ENCODE data around the gene PROCA1. TPM values are rescaled to one million over a fixed set of nuclear protein-coding genes. Genes with fewer than 3 reads are reported as not detected.
A peak's percentile ranks its signal among the peaks of the same experiment; 100 is the strongest.
"Not testable (repeated sequence)": the region's sequence is repeated elsewhere in the genome, so short reads cannot be mapped to it uniquely, and the experiment has no call there.

The PROCA1 gene
- total and polyA plus RNA-seq, 8 donors, result 1.9 to 8.3 (median 6.5) TPM

DNA sequence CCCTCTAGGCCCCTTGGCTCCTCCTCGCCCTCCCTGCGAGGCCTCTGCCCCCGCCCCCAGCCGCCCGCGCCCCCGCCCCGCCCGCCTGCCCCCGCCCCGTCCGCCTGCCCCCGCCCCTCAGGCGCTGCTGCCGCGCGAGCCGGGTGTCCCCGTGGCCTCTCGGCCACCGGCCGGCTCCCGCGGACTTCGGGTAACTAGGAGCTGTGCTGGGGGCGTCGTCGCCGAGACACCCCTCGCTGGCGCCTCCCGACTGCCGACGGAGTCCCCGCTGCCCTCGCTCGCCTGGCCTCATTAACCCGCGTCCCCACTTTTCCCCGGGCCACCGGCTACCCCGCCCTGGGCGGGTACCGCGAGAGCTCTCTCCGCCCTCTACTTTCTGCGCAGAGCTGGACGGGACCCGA is 14.5 kb upstream of the PROCA1 start, which contains the start of gene TLCD1:
Gene TLCD1, minus strand, starts transcription at position 8 of the 401 bp plus-strand sequence. CDS start 136 bp downstream, outside the sequence.
- Histone ChIP-seq H3K4me3 (peak within 1 kb of the TSS; percentile 64 to 72), H3K36me3 (peaks cover 0 to 39% of the 10 kb centered on the region in 2 donors), H3K27ac (peak within 1 kb of the TSS; percentile 94 to 97), H3K27me3 (no peaks in the 10 kb centered on the region), H3K9me3 (no peaks in the 10 kb centered on the region), H3K4me1 (peaks cover 31 to 78% of the 10 kb centered on the region in 2 donors)
- DNase-seq, result peak; percentile 74 to 92 (median 79)
- TF ChIP-seq, protein P1, sequence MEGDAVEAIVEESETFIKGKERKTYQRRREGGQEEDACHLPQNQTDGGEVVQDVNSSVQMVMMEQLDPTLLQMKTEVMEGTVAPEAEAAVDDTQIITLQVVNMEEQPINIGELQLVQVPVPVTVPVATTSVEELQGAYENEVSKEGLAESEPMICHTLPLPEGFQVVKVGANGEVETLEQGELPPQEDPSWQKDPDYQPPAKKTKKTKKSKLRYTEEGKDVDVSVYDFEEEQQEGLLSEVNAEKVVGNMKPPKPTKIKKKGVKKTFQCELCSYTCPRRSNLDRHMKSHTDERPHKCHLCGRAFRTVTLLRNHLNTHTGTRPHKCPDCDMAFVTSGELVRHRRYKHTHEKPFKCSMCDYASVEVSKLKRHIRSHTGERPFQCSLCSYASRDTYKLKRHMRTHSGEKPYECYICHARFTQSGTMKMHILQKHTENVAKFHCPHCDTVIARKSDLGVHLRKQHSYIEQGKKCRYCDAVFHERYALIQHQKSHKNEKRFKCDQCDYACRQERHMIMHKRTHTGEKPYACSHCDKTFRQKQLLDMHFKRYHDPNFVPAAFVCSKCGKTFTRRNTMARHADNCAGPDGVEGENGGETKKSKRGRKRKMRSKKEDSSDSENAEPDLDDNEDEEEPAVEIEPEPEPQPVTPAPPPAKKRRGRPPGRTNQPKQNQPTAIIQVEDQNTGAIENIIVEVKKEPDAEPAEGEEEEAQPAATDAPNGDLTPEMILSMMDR (IDR thresholded peaks at IDR 0.05), result no peak
- intact Hi-C loops (cut with DNase I), result no loop called here
- ATAC-seq, result peak; percentile 48

DNA sequence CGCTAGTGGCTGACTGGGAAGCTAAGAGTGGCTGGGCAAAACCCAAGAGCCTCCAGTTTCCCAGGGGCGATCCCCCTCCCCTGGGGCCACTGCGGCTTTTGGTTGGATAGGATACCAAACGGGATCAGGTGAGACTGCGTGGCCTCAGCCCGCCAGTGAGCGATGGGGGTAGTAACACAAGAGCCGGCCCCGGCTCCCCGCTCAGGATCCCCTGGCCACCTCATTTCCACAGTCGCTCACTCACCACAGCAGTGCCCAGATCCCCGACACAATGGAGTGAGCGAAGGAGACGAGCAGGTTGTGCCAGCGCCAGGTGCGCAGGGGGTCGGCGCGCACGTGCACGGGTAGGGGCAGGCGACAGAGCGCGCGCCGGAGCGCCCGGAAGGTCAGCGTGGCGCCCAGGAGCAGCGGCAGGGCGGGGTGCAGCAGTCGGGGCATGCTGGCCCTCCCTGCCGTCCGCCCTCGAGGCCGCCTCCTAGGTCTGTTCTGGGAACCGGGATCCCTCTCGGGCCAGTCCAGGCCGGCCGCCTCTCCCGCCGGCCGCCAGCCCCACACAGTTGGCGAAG is 14.1 kb upstream of the PROCA1 start:
- Histone ChIP-seq H3K4me1 (peaks cover 36 to 83% of the 10 kb centered on the region in 2 donors), H3K9me3 (no peaks in the 10 kb centered on the region), H3K36me3 (peaks cover 0 to 44% of the 10 kb centered on the region in 2 donors), H3K4me3 (peak overlapping the region; percentile 64 to 72), H3K27me3 (no peaks in the 10 kb centered on the region), H3K27ac (peak overlapping the region; percentile 94 to 97)
- DNase-seq (peak in 1 of 4 donors; percentile 79), ATAC-seq (peak; percentile 0)
- intact Hi-C loops (cut with DNase I), result no loop called here
- TF ChIP-seq, protein P1 (IDR thresholded peaks at IDR 0.05), result no peak

DNA sequence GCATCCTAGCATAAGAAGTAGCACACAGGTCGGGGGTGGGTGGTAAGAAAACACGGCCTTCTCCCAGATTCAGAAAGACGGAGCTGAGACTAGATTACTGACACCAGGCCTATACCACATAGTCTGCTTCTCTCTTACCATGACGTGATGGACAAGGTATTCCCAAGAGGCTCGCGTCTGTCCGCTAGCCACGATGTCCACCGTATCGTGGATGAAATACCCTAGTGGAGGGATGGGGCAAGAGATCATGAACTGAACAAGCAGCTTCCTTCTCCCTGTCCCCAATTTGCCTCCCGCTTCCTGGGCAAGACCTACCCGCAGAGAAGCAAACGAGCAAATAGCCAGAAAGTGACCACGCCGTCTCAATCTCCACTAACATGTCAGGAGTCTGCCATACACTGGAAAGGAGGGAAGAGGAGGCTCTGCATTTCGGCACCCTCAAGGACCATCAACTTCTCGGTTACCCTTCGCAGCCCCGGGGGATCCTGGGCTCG is 13.5 kb upstream of the PROCA1 start:
- H3K36me3 ChIP-seq, result peaks cover 0 to 44% of the 10 kb centered on the region in 2 donors
- intact Hi-C loops (cut with DNase I), result no loop called here
- H3K4me3 ChIP-seq, result peak overlapping the region; percentile 64 to 72
- no peaks in the 10 kb centered on the region for H3K9me3 ChIP-seq
- DNase-seq, result peak in 1 of 4 donors; percentile 28
- no peaks in the 10 kb centered on the region for H3K27me3 ChIP-seq
- peaks cover 37 to 88% of the 10 kb centered on the region in 2 donors for H3K4me1 ChIP-seq
- H3K27ac ChIP-seq, result peak overlapping the region; percentile 94 to 97
- no peak for ATAC-seq
- TF ChIP-seq, protein P1 (IDR thresholded peaks at IDR 0.05), result no peak

DNA sequence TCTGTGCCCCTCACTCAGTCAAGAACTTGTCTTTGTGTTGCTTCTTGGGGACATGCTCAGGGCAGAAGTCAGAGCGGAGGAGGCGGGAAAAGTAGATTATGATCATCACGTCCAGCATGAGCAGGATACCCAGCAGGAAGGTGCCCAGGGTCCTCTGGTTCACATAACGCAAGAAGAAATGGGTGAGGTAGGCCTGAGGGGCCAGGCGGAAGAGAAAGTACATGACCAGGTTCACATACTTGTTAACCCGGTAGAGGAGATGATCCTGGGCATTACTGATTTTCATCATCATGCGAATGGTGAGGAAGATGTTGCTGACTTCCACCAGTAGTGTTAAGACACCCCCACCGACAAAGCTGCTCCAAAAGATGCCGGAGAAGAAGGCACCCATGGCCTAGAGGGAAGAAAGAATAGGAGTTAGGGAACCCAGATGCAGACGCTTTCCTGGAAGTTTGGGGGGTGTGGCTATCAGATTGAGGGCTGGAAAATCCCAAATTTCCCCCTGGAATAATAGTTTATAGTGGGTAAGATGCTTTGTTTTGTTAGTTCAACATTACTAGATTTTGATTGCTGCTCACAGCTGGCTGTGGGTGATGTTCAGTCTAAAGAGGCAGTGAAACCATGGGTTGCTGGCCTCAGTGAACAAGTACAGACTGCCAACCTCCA is 12.9 kb upstream of the PROCA1 start:
- no peak for ATAC-seq
- no peak for DNase-seq
- peaks cover 0 to 44% of the 10 kb centered on the region in 2 donors for H3K36me3 ChIP-seq
- intact Hi-C loops (cut with DNase I), result no loop called here
- H3K27ac ChIP-seq, result peak overlapping the region in 1 of 2 donors; percentile 97
- TF ChIP-seq, protein P1 (IDR thresholded peaks at IDR 0.05), result no peak
- H3K9me3 ChIP-seq, result no peaks in the 10 kb centered on the region
- peak overlapping the region; percentile 64 to 72 for H3K4me3 ChIP-seq
- H3K4me1 ChIP-seq, result peaks cover 37 to 85% of the 10 kb centered on the region in 2 donors
- no peaks in the 10 kb centered on the region for H3K27me3 ChIP-seq

DNA sequence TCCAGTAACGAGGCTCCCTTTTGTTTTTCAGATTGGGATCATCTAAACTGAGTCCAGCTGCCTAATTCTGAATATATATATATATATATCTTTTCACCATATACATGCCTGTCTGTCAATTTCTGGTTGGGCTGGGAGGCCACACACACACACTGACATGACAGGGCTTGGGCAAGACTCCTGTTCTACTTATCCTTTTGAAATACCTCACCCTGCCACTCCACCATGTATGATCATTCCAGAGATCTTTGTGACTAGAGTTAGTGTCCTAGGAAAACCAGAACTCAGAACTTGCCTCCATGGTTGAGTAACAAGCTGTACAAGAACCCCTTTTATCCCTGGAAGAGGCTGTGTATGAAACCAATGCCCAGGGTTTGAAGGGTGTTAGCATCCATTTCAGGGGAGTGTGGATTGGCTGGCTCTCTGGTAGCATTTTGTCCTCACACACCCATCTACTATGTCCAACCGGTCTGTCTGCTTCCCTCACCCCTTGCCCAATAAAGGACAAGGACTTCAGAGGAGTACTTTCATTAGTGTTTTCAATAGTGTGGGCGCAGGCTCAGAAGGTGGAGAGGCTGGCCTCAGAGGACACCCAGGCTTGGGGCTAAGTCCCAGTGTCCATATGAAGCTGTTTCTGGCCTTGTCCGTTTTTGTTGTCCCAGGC is 12.3 kb upstream of the PROCA1 start:
- intact Hi-C loops (cut with DNase I); H3K27me3 ChIP-seq; H3K9me3 ChIP-seq; DNase-seq; H3K27ac ChIP-seq; ATAC-seq: not testable (repeated sequence)
- Histone ChIP-seq H3K4me3 (peak overlapping the region in 1 of 2 donors; percentile 64), H3K36me3 (peaks cover 0 to 44% of the 10 kb centered on the region in 2 donors), H3K4me1 (peaks cover 40 to 82% of the 10 kb centered on the region in 2 donors)
